Activated naive CD4-positive, alpha-beta T cell treated with anti-CD3 and anti-CD28 coated beads, Interleukin-2, amount 50 U/mL, for 24 hours (primary cell): ENCODE results near the gene IQCM.

Experiments used
- H3K27ac Mint-ChIP-seq: one replicate; pipeline ENCODE4 v1.8.0; 2021; ENCODE audit warnings: mild to moderate bottlenecking, mixed read lengths
- H3K27me3 Mint-ChIP-seq: one replicate; pipeline ENCODE4 v1.8.0; 2021; ENCODE audit warnings: mixed read lengths
- H3K36me3 Mint-ChIP-seq: one replicate; pipeline ENCODE4 v1.8.0; 2021; ENCODE audit warnings: mixed read lengths
- H3K4me1 Mint-ChIP-seq: one replicate; pipeline ENCODE4 v1.8.0; 2021; ENCODE audit warnings: mixed read lengths
- H3K4me3 Mint-ChIP-seq: one replicate; pipeline ENCODE4 v1.8.0; 2021; ENCODE audit warnings: mild to moderate bottlenecking, mixed read lengths
- H3K9me3 Mint-ChIP-seq: one replicate; pipeline ENCODE4 v1.8.0; 2021; ENCODE audit warnings: mixed read lengths

Gene IQCM

GRCh38 chr4:149595500-149595899, 220.1 kb downstream of the IQCM start:
- Mint-ChIP-seq H3K27ac (no peak overlapping the region), H3K36me3 (no peaks in the 10 kb centered on the region), H3K4me1 (no peaks in the 10 kb centered on the region), H3K27me3 (no peaks in the 10 kb centered on the region), H3K9me3 (no peaks in the 10 kb centered on the region), H3K4me3 (no peak overlapping the region)

GRCh38 chr4:149589826-149590225, 225.8 kb downstream of the IQCM start:
- H3K36me3 Mint-ChIP-seq = no peaks in the 10 kb centered on the region
- H3K27me3 Mint-ChIP-seq = no peaks in the 10 kb centered on the region
- no peak overlapping the region for H3K4me3 Mint-ChIP-seq
- H3K9me3 Mint-ChIP-seq = peaks cover 11% of the 10 kb centered on the region
- H3K4me1 Mint-ChIP-seq = no peaks in the 10 kb centered on the region
- no peak overlapping the region for H3K27ac Mint-ChIP-seq

GRCh38 chr4:149584722-149585121, 230.9 kb downstream of the IQCM start:
- H3K36me3 Mint-ChIP-seq = no peaks in the 10 kb centered on the region
- H3K4me3 Mint-ChIP-seq = no peak overlapping the region
- no peak overlapping the region for H3K27ac Mint-ChIP-seq
- peaks cover 11% of the 10 kb centered on the region for H3K9me3 Mint-ChIP-seq
- H3K27me3 Mint-ChIP-seq = no peaks in the 10 kb centered on the region
- no peaks in the 10 kb centered on the region for H3K4me1 Mint-ChIP-seq

- H3K4me1 Mint-ChIP-seq = no peaks in the 10 kb centered on the region
- H3K27me3 Mint-ChIP-seq = no peaks in the 10 kb centered on the region
- H3K36me3 Mint-ChIP-seq = no peaks in the 10 kb centered on the region
- no peak overlapping the region for H3K27ac Mint-ChIP-seq
- no peaks in the 10 kb centered on the region for H3K9me3 Mint-ChIP-seq
- H3K4me3 Mint-ChIP-seq = no peak overlapping the region
Measured at GRCh38 chr4:149574971-149575370, 240.7 kb downstream of the IQCM start.

- no peaks in the 10 kb centered on the region for H3K4me1 Mint-ChIP-seq
- H3K9me3 Mint-ChIP-seq = no peaks in the 10 kb centered on the region
- H3K4me3 Mint-ChIP-seq = no peak overlapping the region
- no peak overlapping the region for H3K27ac Mint-ChIP-seq
- H3K36me3 Mint-ChIP-seq = no peaks in the 10 kb centered on the region
- no peaks in the 10 kb centered on the region for H3K27me3 Mint-ChIP-seq
Measured at GRCh38 chr4:149572716-149573115, 242.9 kb downstream of the IQCM start.

- Mint-ChIP-seq H3K4me1 (no peaks in the 10 kb centered on the region), H3K27ac (no peak overlapping the region), H3K27me3 (no peaks in the 10 kb centered on the region), H3K9me3 (no peaks in the 10 kb centered on the region), H3K4me3 (no peak overlapping the region), H3K36me3 (no peaks in the 10 kb centered on the region)
Measured at GRCh38 chr4:149555799-149556198, 259.8 kb downstream of the IQCM start.

GRCh38 chr4:149555146-149555545, 260.5 kb downstream of the IQCM start:
- Mint-ChIP-seq H3K27me3 (no peaks in the 10 kb centered on the region), H3K27ac (no peak overlapping the region), H3K36me3 (no peaks in the 10 kb centered on the region), H3K4me1 (no peaks in the 10 kb centered on the region), H3K9me3 (no peaks in the 10 kb centered on the region), H3K4me3 (no peak overlapping the region)

GRCh38 chr4:149553959-149554520, 261.6 kb downstream of the IQCM start:
- Mint-ChIP-seq H3K4me3 (no peak overlapping the region), H3K9me3 (no peaks in the 10 kb centered on the region), H3K27me3 (no peaks in the 10 kb centered on the region), H3K27ac (no peak overlapping the region), H3K4me1 (no peaks in the 10 kb centered on the region), H3K36me3 (no peaks in the 10 kb centered on the region)

- H3K4me3 Mint-ChIP-seq = no peak overlapping the region
- H3K4me1 Mint-ChIP-seq = no peaks in the 10 kb centered on the region
- H3K27ac Mint-ChIP-seq = no peak overlapping the region
- H3K36me3 Mint-ChIP-seq = no peaks in the 10 kb centered on the region
- no peaks in the 10 kb centered on the region for H3K9me3 Mint-ChIP-seq
- H3K27me3 Mint-ChIP-seq = no peaks in the 10 kb centered on the region
Measured at GRCh38 chr4:149552601-149553000, 263.0 kb downstream of the IQCM start.

GRCh38 chr4:149549911-149550310, 265.7 kb downstream of the IQCM start:
- Mint-ChIP-seq H3K27me3 (no peaks in the 10 kb centered on the region), H3K9me3 (peaks cover 5% of the 10 kb centered on the region), H3K27ac (no peak overlapping the region), H3K36me3 (no peaks in the 10 kb centered on the region), H3K4me3 (no peak overlapping the region), H3K4me1 (no peaks in the 10 kb centered on the region)

GRCh38 chr4:149534779-149535178, 280.9 kb downstream of the IQCM start:
- H3K27me3 Mint-ChIP-seq = no peaks in the 10 kb centered on the region
- H3K36me3 Mint-ChIP-seq = peaks cover 2% of the 10 kb centered on the region
- no peaks in the 10 kb centered on the region for H3K4me1 Mint-ChIP-seq
- H3K27ac Mint-ChIP-seq = no peak overlapping the region
- peaks cover 21% of the 10 kb centered on the region for H3K9me3 Mint-ChIP-seq
- no peak overlapping the region for H3K4me3 Mint-ChIP-seq

GRCh38 chr4:149531861-149532260, 283.8 kb downstream of the IQCM start:
- no peaks in the 10 kb centered on the region for H3K27me3 Mint-ChIP-seq
- H3K4me3 Mint-ChIP-seq = no peak overlapping the region
- H3K9me3 Mint-ChIP-seq = peaks cover 10% of the 10 kb centered on the region
- H3K4me1 Mint-ChIP-seq = no peaks in the 10 kb centered on the region
- H3K27ac Mint-ChIP-seq = no peak overlapping the region
- H3K36me3 Mint-ChIP-seq = no peaks in the 10 kb centered on the region

GRCh38 chr4:149523039-149523438, 292.6 kb downstream of the IQCM start:
- Mint-ChIP-seq H3K27me3 (no peaks in the 10 kb centered on the region), H3K9me3 (no peaks in the 10 kb centered on the region), H3K4me1 (no peaks in the 10 kb centered on the region), H3K4me3 (no peak overlapping the region), H3K27ac (no peak overlapping the region), H3K36me3 (no peaks in the 10 kb centered on the region)

- Mint-ChIP-seq H3K4me1 (no peaks in the 10 kb centered on the region), H3K9me3 (no peaks in the 10 kb centered on the region), H3K36me3 (no peaks in the 10 kb centered on the region), H3K27me3 (no peaks in the 10 kb centered on the region), H3K27ac (no peak overlapping the region), H3K4me3 (no peak overlapping the region)
Measured at GRCh38 chr4:149521611-149522425, 293.8 kb downstream of the IQCM start.

GRCh38 chr4:149518471-149518870, 297.2 kb downstream of the IQCM start:
- H3K4me1 Mint-ChIP-seq = no peaks in the 10 kb centered on the region
- H3K27ac Mint-ChIP-seq = no peak overlapping the region

GRCh38 chr4:149513081-149513480, 302.6 kb downstream of the IQCM start:
- Mint-ChIP-seq H3K27me3 (peaks cover 2% of the 10 kb centered on the region), H3K4me1 (no peaks in the 10 kb centered on the region), H3K27ac (no peak overlapping the region), H3K36me3 (no peaks in the 10 kb centered on the region), H3K4me3 (no peak overlapping the region), H3K9me3 (peaks cover 3% of the 10 kb centered on the region)

More at GRCh38 chr4:149518471-149518870, 297.2 kb downstream of the IQCM start:
- H3K36me3 Mint-ChIP-seq = no peaks in the 10 kb centered on the region
- peaks cover 2% of the 10 kb centered on the region for H3K27me3 Mint-ChIP-seq
- H3K9me3 Mint-ChIP-seq = no peaks in the 10 kb centered on the region
- no peak overlapping the region for H3K4me3 Mint-ChIP-seq
